Lower lobe of right lung (tissue), 2 donors: ENCODE data around the gene ASB18. TPM values are rescaled to one million over a fixed set of nuclear protein-coding genes. Genes with fewer than 3 reads are reported as not detected.
"Not testable (repeated sequence)": the region's sequence is repeated elsewhere in the genome, so short reads cannot be mapped to it uniquely, and the experiment has no call there.

Experiments
- ATAC-seq, 2 donors: fragments of 200-7000 bp; cut with Tn5 transposase; one replicate each; pipeline ENCODE4 v1.9.1; 2020 to 2022; ENCODE audit warnings: mild to moderate bottlenecking in 2 of 2, moderate library complexity in 2 of 2
- DNase-seq: peaks from one replicate; pipeline ENCODE4 v3.0.0-alpha.2; 2020
- H3K27ac ChIP-seq: fragments of 200-600 bp; one replicate; pipeline ENCODE4 v1.8.0; 2022
- H3K27me3 ChIP-seq: fragments of 200-600 bp; one replicate; pipeline ENCODE4 v1.8.0; 2022; ENCODE audit warnings: low read depth
- H3K36me3 ChIP-seq: fragments of 200-600 bp; one replicate; pipeline ENCODE4 v1.8.0; 2022; ENCODE audit warnings: mild to moderate bottlenecking
- H3K4me1 ChIP-seq: fragments of 200-600 bp; one replicate; pipeline ENCODE4 v1.8.0; 2022
- H3K4me3 ChIP-seq: fragments of 200-600 bp; one replicate; pipeline ENCODE4 v1.8.0; 2022; ENCODE audit warnings: mild to moderate bottlenecking
- H3K9me3 ChIP-seq: fragments of 200-600 bp; one replicate; pipeline ENCODE4 v1.8.0; 2022
- intact Hi-C: fragments of 100-400 bp; cut with DNase I; formaldehyde crosslinking; loops from one replicate; pipeline ENCODE4 v1.11.0; 2022
- total RNA-seq: library from RNA; stranded (reverse); fragmentation: NEBNext Ultra II Directional; extraction: Animal tissue kit (Norgen Biotek cat#: 25700); gene quantifications from one replicate; pipeline ENCODE4 v1.2.1, GENCODE V29; 2021
- TF ChIP-seq, protein P1 (sequence below): fragments of 200-600 bp; IDR thresholded peaks from one replicate; pipeline ENCODE4 v1.8.0; 2022; ENCODE audit warnings: antibody characterized with exemption, mild to moderate bottlenecking
- donor health status: DM: no; HTN: yes; CAD: no; lungs with severe emphysema.

Gene ASB18
- total RNA-seq, 1 donor from 2014 or later = not detected

DNA sequence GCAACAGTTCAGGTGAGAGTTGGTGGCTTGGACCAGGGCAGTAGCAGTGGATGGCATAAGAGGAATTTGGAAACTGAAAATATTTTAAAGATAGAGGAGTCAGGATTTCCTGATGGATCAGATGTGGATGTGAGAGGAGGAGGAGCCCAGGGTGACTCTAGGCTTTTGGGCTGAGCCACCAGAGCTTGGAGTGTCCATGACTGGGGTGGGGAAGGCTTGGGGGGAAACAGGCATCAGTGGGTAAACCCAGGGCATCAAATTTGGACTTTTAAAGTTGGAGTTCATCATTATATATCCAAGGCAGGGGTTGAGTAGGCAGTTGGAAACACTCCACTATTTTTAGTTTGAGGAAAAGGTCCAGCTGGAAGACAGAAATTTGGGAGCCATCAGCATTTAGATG, 27.3 kb upstream of the ASB18 start:
- Histone ChIP-seq H3K4me1 (no peaks in the 10 kb centered on the region), H3K36me3 (no peaks in the 10 kb centered on the region), H3K4me3 (no peak overlapping the region), H3K9me3 (no peaks in the 10 kb centered on the region), H3K27me3 (no peaks in the 10 kb centered on the region), H3K27ac (no peak overlapping the region)
- DNase-seq (no peak), ATAC-seq (no peak)
- intact Hi-C loops = no loop called here
- TF ChIP-seq, protein P1, sequence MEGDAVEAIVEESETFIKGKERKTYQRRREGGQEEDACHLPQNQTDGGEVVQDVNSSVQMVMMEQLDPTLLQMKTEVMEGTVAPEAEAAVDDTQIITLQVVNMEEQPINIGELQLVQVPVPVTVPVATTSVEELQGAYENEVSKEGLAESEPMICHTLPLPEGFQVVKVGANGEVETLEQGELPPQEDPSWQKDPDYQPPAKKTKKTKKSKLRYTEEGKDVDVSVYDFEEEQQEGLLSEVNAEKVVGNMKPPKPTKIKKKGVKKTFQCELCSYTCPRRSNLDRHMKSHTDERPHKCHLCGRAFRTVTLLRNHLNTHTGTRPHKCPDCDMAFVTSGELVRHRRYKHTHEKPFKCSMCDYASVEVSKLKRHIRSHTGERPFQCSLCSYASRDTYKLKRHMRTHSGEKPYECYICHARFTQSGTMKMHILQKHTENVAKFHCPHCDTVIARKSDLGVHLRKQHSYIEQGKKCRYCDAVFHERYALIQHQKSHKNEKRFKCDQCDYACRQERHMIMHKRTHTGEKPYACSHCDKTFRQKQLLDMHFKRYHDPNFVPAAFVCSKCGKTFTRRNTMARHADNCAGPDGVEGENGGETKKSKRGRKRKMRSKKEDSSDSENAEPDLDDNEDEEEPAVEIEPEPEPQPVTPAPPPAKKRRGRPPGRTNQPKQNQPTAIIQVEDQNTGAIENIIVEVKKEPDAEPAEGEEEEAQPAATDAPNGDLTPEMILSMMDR = no peak

DNA sequence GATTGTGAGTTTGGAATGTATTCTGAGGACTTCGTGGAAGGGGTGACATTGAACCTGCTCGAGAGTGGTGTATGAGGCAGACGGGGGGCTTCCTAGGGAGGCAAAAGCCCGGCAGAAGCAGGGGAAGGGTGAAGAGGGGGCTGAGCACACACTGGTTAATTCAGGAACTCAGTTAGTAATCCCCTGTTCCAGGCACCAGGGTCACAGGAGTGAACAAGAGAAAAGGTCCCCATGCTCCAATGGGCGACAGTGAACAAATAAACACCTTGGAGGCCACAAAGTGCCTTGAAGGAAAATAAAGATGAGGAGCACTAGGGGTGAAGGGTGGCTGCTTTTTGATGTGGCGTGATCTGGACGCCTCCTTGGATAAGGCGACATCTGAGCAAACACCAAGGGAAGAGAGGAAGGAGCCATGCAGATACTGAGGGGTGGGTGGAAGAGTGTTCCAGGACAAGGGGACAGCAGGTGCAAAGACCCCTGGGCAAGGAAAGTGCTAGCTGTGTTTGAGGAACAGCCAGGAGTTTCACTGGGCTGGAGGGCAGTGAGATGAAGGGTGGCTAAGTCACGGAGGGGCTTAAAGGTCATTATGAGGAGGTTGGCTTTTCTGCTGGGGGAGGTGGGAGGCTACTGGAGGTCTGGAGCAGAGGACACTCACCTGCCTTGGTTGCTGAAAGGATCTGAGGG, 26.7 kb upstream of the ASB18 start:
- TF ChIP-seq, protein P1 = no peak
- no peak for DNase-seq
- Histone ChIP-seq H3K27me3 (no peaks in the 10 kb centered on the region), H3K4me1 (no peaks in the 10 kb centered on the region), H3K4me3 (no peak overlapping the region), H3K9me3 (no peaks in the 10 kb centered on the region), H3K36me3 (no peaks in the 10 kb centered on the region), H3K27ac (no peak overlapping the region)
- intact Hi-C loops = no loop called here
- ATAC-seq = no peak

DNA sequence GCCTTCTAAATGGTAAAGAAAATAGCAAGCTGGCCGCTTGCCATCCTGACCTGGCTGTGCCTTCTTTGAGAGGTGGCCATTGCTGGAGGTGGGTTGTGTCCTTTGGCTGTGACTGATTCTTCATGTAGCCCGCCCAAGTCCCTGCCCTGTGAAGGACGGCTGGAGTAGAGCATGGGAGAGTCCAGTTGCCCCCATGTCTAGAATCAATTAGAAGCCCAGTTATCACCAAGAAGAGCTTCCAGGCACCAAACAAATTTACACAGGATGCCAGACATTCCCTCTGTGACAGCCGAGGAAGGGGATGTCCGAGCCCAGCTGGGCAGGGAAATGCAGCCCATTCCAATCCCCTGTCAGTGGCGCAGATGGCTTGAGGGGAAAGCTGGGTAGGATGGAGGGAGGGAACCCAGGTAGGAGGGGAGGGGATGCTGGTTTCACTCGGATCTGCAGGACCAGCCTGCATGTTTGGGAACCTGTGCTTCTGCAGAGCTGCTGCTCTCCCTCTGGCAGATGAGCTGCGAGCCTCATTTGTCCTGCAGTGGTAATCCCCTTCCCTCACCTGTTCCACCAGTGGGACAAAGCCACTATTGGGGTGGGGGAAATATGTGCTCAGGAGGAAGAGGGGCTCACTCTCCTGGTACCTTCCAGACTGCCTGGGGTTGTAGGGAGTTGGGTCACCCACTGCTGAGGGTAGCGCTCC, 25.7 kb upstream of the ASB18 start:
- DNase-seq = no peak
- Histone ChIP-seq H3K4me3 (no peak overlapping the region), H3K36me3 (no peaks in the 10 kb centered on the region), H3K27me3 (no peaks in the 10 kb centered on the region), H3K4me1 (no peaks in the 10 kb centered on the region), H3K9me3 (no peaks in the 10 kb centered on the region), H3K27ac (no peak overlapping the region)
- intact Hi-C loops = no loop called here
- no peak for ATAC-seq
- TF ChIP-seq, protein P1 = no peak

DNA sequence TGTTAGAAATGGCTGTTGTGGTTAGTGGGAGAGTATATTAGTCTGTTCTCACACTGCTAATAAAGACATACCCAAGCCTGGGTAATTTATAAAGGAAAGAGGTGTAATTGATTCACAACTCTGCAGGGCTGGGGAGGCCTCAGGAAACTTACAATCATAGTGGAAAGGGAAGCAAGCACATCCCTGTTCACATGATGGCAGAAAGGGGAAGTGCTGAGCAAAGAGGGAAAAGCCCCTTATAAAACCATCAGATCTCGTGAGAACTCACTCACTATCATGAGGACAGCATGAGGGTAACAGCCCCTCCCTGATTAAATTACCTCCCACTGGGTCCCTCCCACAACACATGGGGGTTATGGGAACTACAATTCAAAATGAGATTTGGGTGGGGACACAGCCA, 24.2 kb upstream of the ASB18 start:
- ATAC-seq = not testable (repeated sequence)

DNA sequence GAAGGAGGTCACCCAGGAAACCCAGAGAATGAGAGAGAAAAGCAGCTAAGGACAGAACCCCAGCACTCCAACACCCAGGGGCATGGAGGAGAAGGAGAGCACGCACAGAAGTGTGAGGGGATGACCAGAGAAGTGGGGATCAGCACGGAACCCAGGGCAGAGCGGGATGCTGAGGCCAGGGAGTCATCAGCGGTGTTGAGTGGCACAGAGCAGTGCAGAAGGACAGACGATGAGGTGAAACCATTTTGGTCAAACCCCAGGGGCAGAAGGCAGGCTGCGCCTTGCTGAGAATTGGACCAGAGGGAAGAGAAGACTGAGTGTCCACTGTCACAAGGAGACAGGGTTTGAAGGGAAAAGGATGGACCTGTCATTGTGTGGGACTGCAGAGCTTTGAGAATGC, 23.4 kb upstream of the ASB18 start:
- Histone ChIP-seq H3K27me3 (no peaks in the 10 kb centered on the region), H3K4me1 (no peaks in the 10 kb centered on the region), H3K4me3 (no peak overlapping the region), H3K9me3 (no peaks in the 10 kb centered on the region), H3K27ac (no peak overlapping the region), H3K36me3 (no peaks in the 10 kb centered on the region)
- intact Hi-C loops = no loop called here
- no peak for ATAC-seq
- DNase-seq = no peak
- TF ChIP-seq, protein P1 = no peak

More for the DNA sequence above, 24.2 kb upstream of the ASB18 start:
- H3K4me3 ChIP-seq, DNase-seq, H3K27ac ChIP-seq, H3K9me3 ChIP-seq, intact Hi-C loops, H3K36me3 ChIP-seq, H3K27me3 ChIP-seq, H3K4me1 ChIP-seq: not testable (repeated sequence)

DNA sequence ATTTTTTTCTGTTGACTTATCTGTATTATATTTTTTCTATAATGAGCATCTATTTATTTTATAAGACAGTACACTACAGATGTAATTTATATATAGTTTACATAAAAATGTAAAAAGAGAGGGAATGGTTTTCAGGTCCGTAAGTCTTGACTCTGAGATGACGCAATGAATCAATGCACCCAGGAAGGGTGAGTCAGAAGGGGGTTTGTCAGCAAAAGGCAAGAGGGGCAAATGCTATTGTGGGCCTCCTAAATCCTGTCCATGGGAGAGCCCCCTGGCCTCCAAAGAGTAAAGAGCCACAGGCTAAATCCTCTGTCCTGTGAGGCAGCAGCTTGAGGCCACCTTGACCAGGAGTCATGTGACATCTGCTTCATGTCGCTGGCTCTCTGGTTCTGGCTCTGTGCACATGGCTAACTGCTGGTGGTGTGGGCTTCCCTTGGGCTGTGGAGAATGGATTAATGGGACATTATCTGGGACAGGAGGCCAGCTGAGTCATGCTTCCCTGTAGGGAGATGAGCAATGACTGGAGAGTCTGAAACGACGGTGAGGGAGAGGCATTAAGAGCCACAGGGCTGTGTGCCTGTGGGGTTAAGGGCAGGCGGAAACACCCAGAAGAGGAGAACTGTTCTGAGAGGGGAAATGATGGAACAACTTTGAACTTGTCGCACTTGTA, 22.8 kb upstream of the ASB18 start:
- DNase-seq (no peak), ATAC-seq (no peak)
- H3K4me1 ChIP-seq = no peaks in the 10 kb centered on the region
- TF ChIP-seq, protein P1 = no peak
- H3K36me3 ChIP-seq = no peaks in the 10 kb centered on the region
- no peaks in the 10 kb centered on the region for H3K9me3 ChIP-seq
- intact Hi-C loops = no loop called here
- no peaks in the 10 kb centered on the region for H3K27me3 ChIP-seq
- no peak overlapping the region for H3K27ac ChIP-seq
- no peak overlapping the region for H3K4me3 ChIP-seq
